K562 (cell line): ENCODE results near the gene LMO2. TPM values are rescaled to one million over a fixed set of nuclear protein-coding genes. Genes with fewer than 3 reads are reported as not detected.
"Not testable (repeated sequence)": the region's sequence is repeated elsewhere in the genome, so short reads cannot be mapped to it uniquely, and the experiment has no call there.

ENCODE experiments used
- ATAC-seq: fragments of 200-7000 bp; cut with Tn5 transposase; 3 replicates; pipeline ENCODE4 v1.9.1; 2020; ENCODE audit warnings: moderate library complexity
- BruUV-seq: library from RNA; stranded (reverse); fragments of 400-500 nt; replicated peaks from 2 replicates; lab custom pipeline; 2021; lab: Mats Ljungman, UMichigan
- CTCF ChIA-PET: fragments of 300-600 bp; formaldehyde crosslinking; extraction: SDS; loops from one replicate; lab custom pipeline; 2021; ENCODE audit warnings: low intra/inter-chr PET ratio; lab: Yijun Ruan, JAX
- POLR2A ChIA-PET: fragments of 300-600, 350-650 bp; sonication (Branson Sonifier 250); formaldehyde crosslinking; extraction: SDS; loops from one replicate; lab custom pipeline; 2021; ENCODE audit warnings: antibody characterized with exemption, inconsistent platforms; lab: Yijun Ruan, JAX
- DNase-seq, 4 experiments: peaks; one replicate each; pipeline versions ENCODE4 v3.0.0 to v3.0.0-alpha.2; 2011 to 2018; ENCODE audit warnings: low spot score in 3 of 4, mixed read lengths in 3 of 4; ENCODE audit errors: extremely low read depth in 1 of 4
- FAIRE-seq: peaks from 2 replicates; lab custom pipeline; 2011; peaks lifted over from hg19 to GRCh38; lab: Jason Lieb, UNC
- H2AFZ ChIP-seq: 2 replicates; pipeline ENCODE4 v1.6.0; 2011; ENCODE audit warnings: low read depth, low read length, control low read depth, inconsistent platforms
- H3K27ac ChIP-seq: fragments of 200-600 bp; 3 replicates; pipeline ENCODE4 v1.8.0; 2011; ENCODE audit warnings: low read depth, mild to moderate bottlenecking, control low read depth, inconsistent platforms, low read length, moderate library complexity, mixed read lengths; ENCODE audit errors: extremely low read depth
- H3K27me3 ChIP-seq, 2 experiments: fragments of 300-600 bp in 1 of 2; 2 replicates in 1 of 2; 3 replicates in 1 of 2; pipeline versions ENCODE4 v1.6.0 to v1.8.0; 2011; ENCODE audit warnings: inconsistent platforms in 2 of 2, low read length in 2 of 2, mild to moderate bottlenecking in 1 of 2, mixed read lengths in 1 of 2, moderate library complexity in 1 of 2; ENCODE audit not compliant: control insufficient read depth in 2 of 2, insufficient read depth in 2 of 2
- H3K36me3 ChIP-seq: fragments of 300-600 bp; 3 replicates; pipeline ENCODE4 v1.8.0; 2011; ENCODE audit warnings: mild to moderate bottlenecking, low read length, inconsistent platforms; ENCODE audit not compliant: control insufficient read depth, insufficient read depth
- H3K4me1 ChIP-seq, 2 experiments: fragments of 200-600 bp in 1 of 2; replicated peaks in 1 of 2; 2 replicates in 1 of 2; 3 replicates in 1 of 2; pipeline versions ENCODE4 v1.5.1 to v1.8.0; 2011; ENCODE audit warnings: inconsistent platforms in 2 of 2, low read length in 2 of 2, mild to moderate bottlenecking in 1 of 2, mixed read lengths in 1 of 2, moderate library complexity in 1 of 2; ENCODE audit not compliant: control insufficient read depth in 2 of 2, insufficient read depth in 2 of 2
- H3K4me2 ChIP-seq: 2 replicates; pipeline ENCODE4 v1.6.1; 2011; ENCODE audit warnings: low read length, control low read depth, inconsistent platforms, mixed read lengths; ENCODE audit not compliant: insufficient read depth
- H3K4me3 ChIP-seq: fragments of 200-600 bp; sonication (generic), shearing (Covaris generic); 2 replicates; pipeline ENCODE4 v1.5.1; 2016; ENCODE audit warnings: control low read depth, inconsistent platforms
- H3K79me2 ChIP-seq: fragments of 200-600 bp; 3 replicates; pipeline ENCODE4 v1.8.0; 2011; ENCODE audit warnings: low read length, inconsistent platforms; ENCODE audit not compliant: control insufficient read depth, insufficient read depth
- H3K9ac ChIP-seq, 2 experiments: 2 replicates each; pipeline versions ENCODE4 v1.6.0 to v1.6.1; 2011; ENCODE audit warnings: low read depth in 2 of 2, low read length in 2 of 2, control low read depth in 1 of 2, inconsistent platforms in 1 of 2, mild to moderate bottlenecking in 1 of 2, mixed read lengths in 1 of 2; ENCODE audit not compliant: insufficient read depth in 1 of 2
- H3K9me1 ChIP-seq: one replicate; pipeline ENCODE4 v1.6.0; 2011; ENCODE audit warnings: inconsistent platforms, mild to moderate bottlenecking, low read length, moderate library complexity; ENCODE audit not compliant: control insufficient read depth, insufficient read depth
- H3K9me3 ChIP-seq: replicated peaks from 2 replicates; pipeline ENCODE4 v1.5.1; 2011; ENCODE audit warnings: low read depth, low read length, inconsistent platforms; ENCODE audit not compliant: control insufficient read depth, insufficient read depth
- H4K20me1 ChIP-seq: replicated peaks from 2 replicates; pipeline ENCODE4 v1.6.1; 2011; ENCODE audit warnings: low read length, inconsistent platforms, mixed read lengths; ENCODE audit not compliant: control insufficient read depth, insufficient read depth
- CEBPB ChIP-seq: fragments of 450-650 bp; IDR thresholded peaks from 2 replicates; pipeline ENCODE4 v1.6.1; 2016; ENCODE audit warnings: missing genetic modification characterization, missing compliant biosample characterization
- FOXA3 ChIP-seq, 2 experiments: fragments of 450-650 bp in 1 of 2; sonication (generic) in 1 of 2; formaldehyde crosslinking; IDR thresholded peaks in 1 of 2; conservative IDR thresholded peaks in 1 of 2; 2 replicates each; pipeline versions ENCODE4 v1.4.0 to v1.8.0; 2020 to 2022; ENCODE audit warnings: mild to moderate bottlenecking in 2 of 2, missing genetic modification reagents in 1 of 2
- SREBF2 ChIP-seq: sonication (generic); formaldehyde crosslinking; IDR thresholded peaks from 2 replicates; pipeline ENCODE4 v1.4.0; 2020; ENCODE audit warnings: mild to moderate bottlenecking, missing genetic modification reagents
- TRIM24 ChIP-seq, 2 experiments: fragments of 450-650 bp; IDR thresholded peaks; 2 replicates each; pipeline ENCODE4 v1.6.1; 2016
- WGBS: fragments of 100-300 bp; shearing (Covaris generic); methylation state at CpG from one replicate; pipeline ENCODE4 v1.1.6; 2016; ENCODE audit warnings: low coverage, mixed read lengths; ENCODE audit not compliant: insufficient coverage; ENCODE audit errors: missing lambda C conversion rate; 5-methylcytosine and 5-hydroxymethylcytosine counted together
- in situ Hi-C: fragments of 300-500 bp; cut with MboI; formaldehyde crosslinking; loops from 4 replicates; pipeline ENCODE4 v1.15.0; 2018; ENCODE audit warnings: inconsistent platforms, mixed read lengths
- intact Hi-C: fragments of 100-400 bp; cut with micrococcal nuclease; formaldehyde crosslinking; loops from 2 replicates; pipeline ENCODE4 v1.14.2; 2022
- polyA plus RNA-seq, 8 experiments: library from polyadenylated mRNA; depleted of rRNA in 4 of 8; stranded (reverse) in 5 of 8; unstranded in 3 of 8; fragments of >200 nt; fragmentation: Nextera tagmentation in 2 of 8; fragmentation: Illumina TruSeq in 1 of 8; extraction: Ambion mirVana in 2 of 8; extraction: Trizol in 1 of 8; gene quantifications; 2 replicates each; pipeline versions ENCODE4 v1.2.1 to v1.2.3, GENCODE V29; 2011 to 2014; ENCODE audit warnings: inconsistent platforms in 1 of 8, missing spikeins in 1 of 8
- total RNA-seq, 7 experiments: library from RNA; depleted of rRNA in 6 of 7; stranded (reverse); fragments of >200 nt in 6 of 7; fragmentation: Illumina TruSeq in 2 of 7; extraction: Trizol in 2 of 7; gene quantifications; 2 replicates each; pipeline versions ENCODE4 v1.2.1 to v1.2.3, GENCODE V29; 2011 to 2021; ENCODE audit warnings: low replicate concordance in 1 of 7

The LMO2 gene
- total and polyA plus RNA-seq, 9 of the 15 experiments (the other 6 are each of a cell fraction or from before 2014, with no cell fraction given), result 6.9 to 126 (median 91.5) TPM

DNA sequence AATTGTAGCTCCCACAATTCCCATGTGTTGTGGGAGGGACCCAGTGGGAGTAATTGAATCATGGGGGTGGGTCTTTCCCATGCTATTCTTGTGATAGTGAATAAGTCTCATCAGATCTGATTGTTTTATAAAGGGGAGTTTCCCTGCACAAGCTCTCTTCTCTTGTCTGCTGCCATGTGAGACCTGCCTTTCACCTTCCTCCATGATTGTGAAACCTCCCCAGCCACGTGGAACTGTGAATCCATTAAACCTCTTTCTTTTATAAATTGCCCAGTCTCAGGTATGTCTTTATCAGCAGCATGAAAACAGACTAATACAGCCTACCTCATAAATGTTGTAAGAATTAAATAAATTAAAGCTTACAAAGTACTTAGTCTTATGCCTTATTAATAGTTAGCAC lies 25.5 kb upstream of the LMO2 start:
- H3K9ac ChIP-seq, H3K27me3 ChIP-seq, FAIRE-seq, in situ Hi-C loops, intact Hi-C loops, H3K9me1 ChIP-seq, DNase-seq, H3K79me2 ChIP-seq, H3K27ac ChIP-seq, H3K4me2 ChIP-seq, CTCF ChIA-PET, H4K20me1 ChIP-seq, ATAC-seq, H3K4me3 ChIP-seq, BruUV-seq, H3K36me3 ChIP-seq, H3K9me3 ChIP-seq: not testable (repeated sequence)
- Histone ChIP-seq H3K4me1 (peaks cover 4 to 12% of the 10 kb centered on the region in 2 experiments; a peak in 3 of 5 replicates), H2AFZ (peak overlapping the region; percentile 61)
- 0% methylated on average over 1 of the region's 1 CpG for WGBS
- POLR2A ChIA-PET, result interaction anchor here (0.8 to 1.4 kb wide), 5 partner anchors 10 to 192 kb away, joined by 3 read pairs; no protein-coding TSS in a partner anchor
- peak; percentile 50 to 62; a peak in 2 of 4 replicates for TF ChIP-seq TRIM24 (IDR thresholded peaks at IDR 0.05)
- peak; percentile 54; the same call in 1 of the 2 replicates for TF ChIP-seq CEBPB

- POLR2A ChIA-PET, result interaction anchor here (0.7 to 1.4 kb wide), 5 partner anchors 10 to 449 kb away, joined by 3 to 4 read pairs (median 3); no protein-coding TSS in a partner anchor
- Histone ChIP-seq H3K36me3 (no peaks in the 10 kb centered on the region), H3K9me3 (peaks cover 2% of the 10 kb centered on the region), H3K9ac (no peak overlapping the region), H3K79me2 (no peaks in the 10 kb centered on the region), H3K4me2 (no peak overlapping the region), H3K9me1 (no peaks in the 10 kb centered on the region), H2AFZ (peak overlapping the region; percentile 61), H4K20me1 (no peaks in the 10 kb centered on the region)
- FAIRE-seq, result no peak
- in situ Hi-C loops (no loop called here), intact Hi-C loops (no loop called here)
- no peak for ATAC-seq
- TF ChIP-seq SREBF2 (no peak), FOXA3 (CRISPR knock-in tag; conservative IDR thresholded peaks at IDR 0.05 in 1 of 2, IDR thresholded peaks at IDR 0.05 in 1 of 2) (no peak)
- TF ChIP-seq, all 486 proteins: peak for 0
- BruUV-seq, result no TSS peak
- no peak for DNase-seq
- H3K4me1 ChIP-seq, result peaks cover 6 to 18% of the 10 kb centered on the region in 2 experiments; a peak in 3 of 5 replicates
- no peak overlapping the region for H3K4me3 ChIP-seq
- no peaks in the 10 kb centered on the region for H3K27me3 ChIP-seq
- CTCF ChIA-PET, result no interaction called here
- H3K27ac ChIP-seq, result no peak overlapping the region
Observed at GRCh38 chr11:33916736-33917135, 24.9 kb upstream of the LMO2 start.
